PC-9 (cell line): Measurements from ENCODE around the gene SLC38A8.

Experiments used
- CTCF ChIP-seq: fragments of 200-600 bp; sonication (generic); conservative IDR thresholded peaks from 2 replicates; pipeline ENCODE4 v1.6.1; 2017; ENCODE audit warnings: mixed run types, antibody characterized with exemption, mild to moderate bottlenecking, moderate library complexity
- EZH2 ChIP-seq: fragments of 200-600 bp; sonication (generic); IDR thresholded peaks from 2 replicates; pipeline ENCODE4 v1.8.0; 2017; ENCODE audit warnings: antibody characterized with exemption, low read depth

GRCh38 chr16:84085773-84086172 is 43.2 kb upstream of the SLC38A8 start:
- TF ChIP-seq EZH2 (no peak), CTCF (no peak)
